Mesothelial cell of epicardium (in vitro differentiated cells): ENCODE results near the gene ACSS1. TPM values are rescaled to one million over a fixed set of nuclear protein-coding genes. Genes with fewer than 3 reads are reported as not detected.

ENCODE experiments used
- DNase-seq, 2 experiments: peaks; one replicate each; pipeline ENCODE4 v3.0.0; 2021; ENCODE audit warnings: low spot score in 2 of 2; ENCODE audit not compliant: unreplicated experiment in 2 of 2
- H3K27ac Mint-ChIP-seq: 2 replicates; pipeline ENCODE4 v1.8.0; 2021; ENCODE audit warnings: mixed read lengths
- H3K27me3 Mint-ChIP-seq: 2 replicates; pipeline ENCODE4 v1.8.0; 2021; ENCODE audit warnings: low read depth, mixed read lengths
- H3K36me3 Mint-ChIP-seq: 2 replicates; pipeline ENCODE4 v1.8.0; 2021; ENCODE audit warnings: mixed read lengths
- H3K4me1 Mint-ChIP-seq: 2 replicates; pipeline ENCODE4 v1.8.0; 2021; ENCODE audit warnings: mixed read lengths
- H3K4me3 Mint-ChIP-seq: 2 replicates; pipeline ENCODE4 v1.8.0; 2021; ENCODE audit warnings: mild to moderate bottlenecking, moderate library complexity, mixed read lengths
- H3K9me3 Mint-ChIP-seq: 2 replicates; pipeline ENCODE4 v1.8.0; 2021; ENCODE audit warnings: mixed read lengths
- total RNA-seq: library from RNA; stranded (reverse); gene quantifications from 3 replicates; pipeline ENCODE4 v1.2.1, GENCODE V29; 2021
- TF ChIP-seq, protein P1 (sequence below): fragments of 200-600 bp; sonication (generic); IDR thresholded peaks from one replicate; pipeline ENCODE4 v1.5.0; 2021; ENCODE audit warnings: antibody characterized with exemption; ENCODE audit not compliant: unreplicated experiment

Gene ACSS1
- total RNA-seq, 1 donor from 2014 or later: 4.8 TPM

DNA sequence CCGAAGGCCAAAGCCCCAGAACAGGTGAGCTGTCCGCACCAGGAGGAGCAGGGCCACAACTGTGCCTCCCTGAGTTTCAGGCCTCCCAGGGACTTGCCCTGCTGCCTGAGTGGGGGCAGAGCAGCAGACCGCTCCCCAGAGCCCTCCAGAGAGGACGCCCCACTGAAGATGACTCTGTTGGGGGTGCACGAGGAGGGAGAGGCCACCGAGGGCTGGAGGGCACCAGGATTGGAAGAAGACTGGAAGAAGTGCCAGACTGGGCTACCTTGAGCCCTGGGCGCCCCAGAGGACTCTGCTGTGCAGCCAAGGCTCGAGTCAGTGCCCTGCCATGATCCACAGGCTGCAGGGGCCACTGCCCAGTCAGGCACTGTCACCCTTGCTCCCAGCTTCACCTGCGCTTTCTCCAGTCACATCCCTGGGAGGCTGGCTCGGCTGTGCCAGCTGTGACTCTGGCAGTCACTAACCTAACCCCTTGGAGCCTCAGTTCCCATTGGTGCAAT, 97.6 kb downstream of the ACSS1 start:
- no peak for DNase-seq
- Mint-ChIP-seq H3K36me3 (peaks cover 17% of the 10 kb centered on the region), H3K4me1 (no peaks in the 10 kb centered on the region), H3K9me3 (no peaks in the 10 kb centered on the region), H3K4me3 (no peak overlapping the region), H3K27ac (no peak overlapping the region), H3K27me3 (no peaks in the 10 kb centered on the region)
- TF ChIP-seq, protein P1, sequence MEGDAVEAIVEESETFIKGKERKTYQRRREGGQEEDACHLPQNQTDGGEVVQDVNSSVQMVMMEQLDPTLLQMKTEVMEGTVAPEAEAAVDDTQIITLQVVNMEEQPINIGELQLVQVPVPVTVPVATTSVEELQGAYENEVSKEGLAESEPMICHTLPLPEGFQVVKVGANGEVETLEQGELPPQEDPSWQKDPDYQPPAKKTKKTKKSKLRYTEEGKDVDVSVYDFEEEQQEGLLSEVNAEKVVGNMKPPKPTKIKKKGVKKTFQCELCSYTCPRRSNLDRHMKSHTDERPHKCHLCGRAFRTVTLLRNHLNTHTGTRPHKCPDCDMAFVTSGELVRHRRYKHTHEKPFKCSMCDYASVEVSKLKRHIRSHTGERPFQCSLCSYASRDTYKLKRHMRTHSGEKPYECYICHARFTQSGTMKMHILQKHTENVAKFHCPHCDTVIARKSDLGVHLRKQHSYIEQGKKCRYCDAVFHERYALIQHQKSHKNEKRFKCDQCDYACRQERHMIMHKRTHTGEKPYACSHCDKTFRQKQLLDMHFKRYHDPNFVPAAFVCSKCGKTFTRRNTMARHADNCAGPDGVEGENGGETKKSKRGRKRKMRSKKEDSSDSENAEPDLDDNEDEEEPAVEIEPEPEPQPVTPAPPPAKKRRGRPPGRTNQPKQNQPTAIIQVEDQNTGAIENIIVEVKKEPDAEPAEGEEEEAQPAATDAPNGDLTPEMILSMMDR: no peak

DNA sequence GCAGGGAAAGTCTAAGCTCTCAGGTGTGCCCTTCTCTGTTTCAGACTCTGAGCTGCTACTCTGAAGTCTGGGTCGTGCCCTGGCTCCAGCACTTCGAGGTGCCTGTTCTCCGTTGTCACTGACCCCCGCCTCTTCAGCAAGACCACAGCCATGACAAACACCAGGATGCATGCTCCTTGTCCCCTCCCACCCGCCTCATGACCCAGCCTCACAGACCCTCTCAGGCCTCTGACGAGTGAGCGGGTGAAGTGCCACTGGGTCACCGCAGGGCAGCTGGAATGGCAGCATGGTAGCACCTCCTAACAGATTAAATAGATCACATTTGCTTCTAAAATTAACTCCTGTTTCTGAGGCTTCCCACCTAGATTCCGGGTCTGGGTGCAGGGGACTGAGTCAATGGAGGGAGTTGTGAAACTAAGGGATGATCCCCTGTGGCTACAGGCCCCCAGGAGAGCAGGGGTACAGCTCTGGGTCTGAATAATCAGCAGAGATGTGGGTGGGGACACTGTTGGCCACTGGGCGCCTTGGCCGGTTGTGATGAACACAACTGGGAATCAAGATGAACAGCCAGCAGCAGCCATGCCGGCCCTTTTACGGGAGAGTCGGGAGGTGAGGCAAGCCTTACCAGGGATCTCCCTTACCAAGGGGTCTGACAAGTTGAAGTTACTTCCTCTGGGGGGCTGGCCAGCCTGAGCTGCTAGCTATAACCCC, 98.2 kb downstream of the ACSS1 start:
- Mint-ChIP-seq H3K27ac (no peak overlapping the region), H3K36me3 (peaks cover 17% of the 10 kb centered on the region)

DNA sequence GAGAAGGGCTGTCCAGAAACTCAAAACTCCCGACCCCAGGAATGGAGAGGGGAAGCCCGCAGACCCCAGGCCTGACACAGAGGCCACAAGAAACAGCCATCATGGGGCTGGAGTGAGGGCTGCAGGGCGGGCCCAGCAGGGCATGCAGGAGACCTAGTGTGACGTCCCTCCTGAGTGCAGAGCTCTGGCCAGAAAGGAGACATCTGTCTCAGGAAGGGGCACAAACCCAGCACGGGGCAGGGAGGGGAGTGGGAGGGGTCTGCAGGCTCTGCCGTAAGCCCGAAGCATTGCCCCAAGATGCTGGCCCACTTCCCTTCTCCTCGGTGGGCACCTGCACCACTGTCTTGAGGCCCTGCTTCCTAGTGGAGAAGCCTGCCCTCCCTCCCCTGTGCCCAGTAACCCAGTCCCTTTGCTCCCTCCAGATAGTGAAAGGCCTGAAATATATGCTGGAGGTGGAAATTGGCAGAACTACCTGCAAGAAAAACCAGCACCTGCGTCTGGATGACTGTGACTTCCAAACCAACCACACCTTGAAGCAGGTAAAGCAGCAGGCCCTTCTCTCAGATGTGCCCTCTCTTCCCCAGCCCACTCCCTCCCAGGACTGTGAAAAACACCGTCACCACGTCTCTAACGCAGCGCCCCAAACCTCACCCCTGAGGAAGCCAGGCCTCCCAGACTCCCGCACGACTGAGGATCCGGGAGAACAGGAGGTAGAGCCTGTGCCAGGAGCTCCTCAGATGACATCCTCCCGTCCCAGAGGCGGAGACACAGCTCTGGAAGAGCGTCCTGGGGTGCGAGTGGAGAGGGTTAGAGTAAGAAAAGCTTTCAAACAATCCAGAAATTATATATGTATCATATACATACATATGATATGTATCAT, 99.2 kb downstream of the ACSS1 start:
- Mint-ChIP-seq H3K9me3 (no peaks in the 10 kb centered on the region), H3K36me3 (peaks cover 13% of the 10 kb centered on the region), H3K4me3 (no peak overlapping the region), H3K27me3 (no peaks in the 10 kb centered on the region), H3K4me1 (no peaks in the 10 kb centered on the region), H3K27ac (no peak overlapping the region)
- no peak for DNase-seq
- TF ChIP-seq, protein P1: no peak

More for the DNA sequence above, 98.2 kb downstream of the ACSS1 start:
- Mint-ChIP-seq H3K4me3 (no peak overlapping the region), H3K9me3 (no peaks in the 10 kb centered on the region), H3K27me3 (no peaks in the 10 kb centered on the region), H3K4me1 (no peaks in the 10 kb centered on the region)
- DNase-seq: no peak
- TF ChIP-seq, protein P1: no peak

DNA sequence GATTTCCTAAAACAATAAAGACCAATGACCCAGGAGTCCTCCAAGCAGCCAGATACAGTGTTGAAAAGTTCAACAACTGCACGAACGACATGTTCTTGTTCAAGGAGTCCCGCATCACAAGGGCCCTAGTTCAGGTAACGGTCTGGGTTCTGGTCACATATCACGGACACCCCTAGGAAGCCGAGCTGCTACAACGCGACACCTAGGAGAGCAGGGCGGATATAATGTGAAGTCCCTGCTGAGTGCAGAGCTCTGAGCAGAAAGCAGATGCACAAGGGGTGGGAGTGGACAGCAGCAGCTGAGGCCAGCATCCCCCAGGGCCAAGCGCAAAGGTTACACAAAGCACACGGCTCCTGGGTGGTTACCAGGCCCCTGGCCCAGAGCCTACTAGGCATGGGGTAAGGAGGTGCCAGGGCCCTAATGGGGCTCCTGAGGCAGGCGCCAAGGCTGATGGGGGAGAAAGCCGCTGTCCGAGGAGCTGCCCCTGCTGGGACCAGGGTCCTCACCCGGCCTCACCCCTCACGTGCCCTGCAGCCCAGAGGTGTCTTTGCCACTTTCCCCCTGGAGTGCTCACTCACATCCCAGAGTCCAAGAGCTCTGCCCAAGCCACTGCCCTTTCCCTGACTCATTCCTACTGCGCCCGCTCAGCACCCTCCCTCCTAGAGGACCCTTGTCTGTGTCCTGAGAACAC, 100.5 kb downstream of the ACSS1 start:
- no peak for DNase-seq
- H3K4me1 Mint-ChIP-seq: no peaks in the 10 kb centered on the region
- no peak overlapping the region for H3K27ac Mint-ChIP-seq
- TF ChIP-seq, protein P1: no peak
- H3K4me3 Mint-ChIP-seq: no peak overlapping the region
- H3K27me3 Mint-ChIP-seq: no peaks in the 10 kb centered on the region
- H3K36me3 Mint-ChIP-seq: peaks cover 4% of the 10 kb centered on the region
- H3K9me3 Mint-ChIP-seq: no peaks in the 10 kb centered on the region

Other genes with a start within 250 kb of the ACSS1 start
- not detected in 3 replicates for gene CST7, start 108.9 kb downstream of the ACSS1 start, total RNA-seq
- 77.4 to 78.2 TPM (median 78.0 TPM) in 3 replicates for gene APMAP, start 65.4 kb downstream of the ACSS1 start, total RNA-seq
- gene VSX1, start 24.0 kb upstream of the ACSS1 start, total RNA-seq: not detected in 3 replicates
- gene ENTPD6, start 137.6 kb upstream of the ACSS1 start, total RNA-seq: 59.3 to 68.6 TPM (median 67.8 TPM) in 3 replicates
- gene PYGB, start 189.9 kb upstream of the ACSS1 start, total RNA-seq: 46.6 to 48.0 TPM (median 47.4 TPM) in 3 replicates